ENCODE data around the gene PPP1R14C. TPM values are rescaled to one million over a fixed set of nuclear protein-coding genes. Genes with fewer than 3 reads are reported as not detected.

PPP1R14C gene
- total and polyA plus RNA-seq, 2 donors (not counting 1 experiment from before 2014, with no cell fraction given), result 0.17 TPM; not detected in 1

DNA sequence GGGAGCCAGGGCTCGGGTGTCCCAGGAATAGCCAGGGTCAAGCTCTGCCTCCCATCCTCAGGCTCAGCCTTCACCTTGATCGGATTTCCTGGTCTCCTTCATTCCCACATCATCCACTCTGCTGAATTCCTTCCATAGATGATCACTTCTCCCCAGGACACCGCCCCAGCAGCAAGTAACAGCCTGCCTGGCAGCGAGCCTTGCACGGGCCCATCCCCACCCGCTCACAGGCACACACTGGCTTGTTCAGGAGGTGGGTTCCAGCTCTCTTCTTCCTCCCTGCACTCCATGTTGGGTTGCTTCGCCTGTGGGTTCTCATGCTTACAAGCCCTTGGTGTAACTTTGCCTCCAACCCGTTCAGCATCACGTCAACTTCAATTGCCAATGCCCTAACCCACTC is 113.0 kb downstream of the PPP1R14C start:
- Histone ChIP-seq H3K4me3 (replicated peaks in 1 of 4; ENCODE audit: control extremely low read depth in 1 of 4, insufficient read depth in 1 of 4, low read depth in 3 of 4, low read length in 4 of 4) (no peak overlapping the region), H3K9me3 (ENCODE audit: control insufficient read depth, insufficient read depth, low read depth, low read length) (no peaks in the 10 kb centered on the region), H3K9ac (ENCODE audit: insufficient read depth, low read length) (no peak overlapping the region), H4K20me1 (ENCODE audit: control insufficient read depth, extremely low read depth, insufficient read depth, low read length) (no peaks in the 10 kb centered on the region), H3K36me3 (ENCODE audit: control insufficient read depth, insufficient read depth, low read length) (no peaks in the 10 kb centered on the region), H3K4me2 (ENCODE audit: extremely low read depth, insufficient read depth, low read length) (no peak overlapping the region), H2AFZ (ENCODE audit: low read length) (no peak overlapping the region), H3K27me3 (ENCODE audit: control insufficient read depth, insufficient read depth, low read length) (no peaks in the 10 kb centered on the region), H3K27ac (ENCODE audit: insufficient read depth, low read length) (no peak overlapping the region), H3K79me2 (ENCODE audit: control insufficient read depth, insufficient read depth, low read length) (no peaks in the 10 kb centered on the region), H3K4me1 (ENCODE audit: control insufficient read depth, extremely low read depth, insufficient read depth, low read length) (no peaks in the 10 kb centered on the region)
- no peak for DNase-seq (ENCODE audit: low read depth in 2 of 2)
- TF ChIP-seq, protein P1, sequence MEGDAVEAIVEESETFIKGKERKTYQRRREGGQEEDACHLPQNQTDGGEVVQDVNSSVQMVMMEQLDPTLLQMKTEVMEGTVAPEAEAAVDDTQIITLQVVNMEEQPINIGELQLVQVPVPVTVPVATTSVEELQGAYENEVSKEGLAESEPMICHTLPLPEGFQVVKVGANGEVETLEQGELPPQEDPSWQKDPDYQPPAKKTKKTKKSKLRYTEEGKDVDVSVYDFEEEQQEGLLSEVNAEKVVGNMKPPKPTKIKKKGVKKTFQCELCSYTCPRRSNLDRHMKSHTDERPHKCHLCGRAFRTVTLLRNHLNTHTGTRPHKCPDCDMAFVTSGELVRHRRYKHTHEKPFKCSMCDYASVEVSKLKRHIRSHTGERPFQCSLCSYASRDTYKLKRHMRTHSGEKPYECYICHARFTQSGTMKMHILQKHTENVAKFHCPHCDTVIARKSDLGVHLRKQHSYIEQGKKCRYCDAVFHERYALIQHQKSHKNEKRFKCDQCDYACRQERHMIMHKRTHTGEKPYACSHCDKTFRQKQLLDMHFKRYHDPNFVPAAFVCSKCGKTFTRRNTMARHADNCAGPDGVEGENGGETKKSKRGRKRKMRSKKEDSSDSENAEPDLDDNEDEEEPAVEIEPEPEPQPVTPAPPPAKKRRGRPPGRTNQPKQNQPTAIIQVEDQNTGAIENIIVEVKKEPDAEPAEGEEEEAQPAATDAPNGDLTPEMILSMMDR (conservative IDR thresholded peaks at IDR 0.05 in 1 of 2, IDR thresholded peaks at IDR 0.05 in 1 of 2; ENCODE audit: low read depth in 1 of 2, low read length in 2 of 2), result no peak
- TF ChIP-seq EZH2 (IDR thresholded peaks at IDR 0.05; ENCODE audit: low read length, missing control alignments), result no peak

DNA sequence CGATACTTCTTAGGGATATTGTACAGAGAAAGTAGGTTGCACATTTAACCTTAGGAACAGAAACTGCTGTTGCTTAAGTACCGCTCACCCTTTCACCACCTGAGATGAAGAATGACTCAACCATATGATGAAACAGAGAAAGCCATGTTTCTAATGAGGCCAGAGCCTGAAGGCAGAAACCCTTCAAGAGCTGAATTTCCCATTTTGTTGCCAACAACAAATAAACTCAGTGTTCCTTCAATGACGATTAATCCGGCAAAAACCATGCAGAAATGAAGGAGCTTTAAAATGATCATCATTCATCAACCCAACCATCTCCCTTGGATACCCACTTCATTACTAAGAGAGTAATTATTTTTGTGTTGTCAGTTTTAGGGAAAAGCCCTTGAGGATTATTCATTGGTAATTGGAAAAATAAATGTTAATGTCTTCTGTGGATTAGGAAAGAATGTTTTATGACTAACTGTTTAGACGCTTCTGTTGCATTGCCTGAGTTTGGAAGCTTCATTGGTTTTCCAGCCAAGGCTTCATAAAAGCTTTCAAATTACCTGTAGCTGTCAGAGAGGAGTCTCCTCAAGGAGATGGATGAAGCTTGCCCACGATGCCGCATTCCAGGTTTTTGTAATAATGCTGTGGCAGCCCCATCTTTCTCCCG is 113.9 kb downstream of the PPP1R14C start:
- Histone ChIP-seq H3K4me2 (ENCODE audit: extremely low read depth, insufficient read depth, low read length) (no peak overlapping the region), H3K9me3 (ENCODE audit: control insufficient read depth, insufficient read depth, low read depth, low read length) (no peaks in the 10 kb centered on the region), H3K79me2 (ENCODE audit: control insufficient read depth, insufficient read depth, low read length) (no peaks in the 10 kb centered on the region), H3K27ac (ENCODE audit: insufficient read depth, low read length) (no peak overlapping the region), H3K4me3 (replicated peaks in 1 of 4; ENCODE audit: control extremely low read depth in 1 of 4, insufficient read depth in 1 of 4, low read depth in 3 of 4, low read length in 4 of 4) (no peak overlapping the region), H2AFZ (ENCODE audit: low read length) (no peak overlapping the region), H3K36me3 (ENCODE audit: control insufficient read depth, insufficient read depth, low read length) (no peaks in the 10 kb centered on the region), H3K9ac (ENCODE audit: insufficient read depth, low read length) (no peak overlapping the region), H3K4me1 (ENCODE audit: control insufficient read depth, extremely low read depth, insufficient read depth, low read length) (no peaks in the 10 kb centered on the region), H4K20me1 (ENCODE audit: control insufficient read depth, extremely low read depth, insufficient read depth, low read length) (no peaks in the 10 kb centered on the region), H3K27me3 (ENCODE audit: control insufficient read depth, insufficient read depth, low read length) (no peaks in the 10 kb centered on the region)
- TF ChIP-seq, protein P1 (conservative IDR thresholded peaks at IDR 0.05 in 1 of 2, IDR thresholded peaks at IDR 0.05 in 1 of 2; ENCODE audit: low read depth in 1 of 2, low read length in 2 of 2), result no peak
- TF ChIP-seq EZH2 (IDR thresholded peaks at IDR 0.05; ENCODE audit: low read length, missing control alignments), result no peak
- DNase-seq (ENCODE audit: low read depth in 2 of 2), result peak; percentile 72 to 88

DNA sequence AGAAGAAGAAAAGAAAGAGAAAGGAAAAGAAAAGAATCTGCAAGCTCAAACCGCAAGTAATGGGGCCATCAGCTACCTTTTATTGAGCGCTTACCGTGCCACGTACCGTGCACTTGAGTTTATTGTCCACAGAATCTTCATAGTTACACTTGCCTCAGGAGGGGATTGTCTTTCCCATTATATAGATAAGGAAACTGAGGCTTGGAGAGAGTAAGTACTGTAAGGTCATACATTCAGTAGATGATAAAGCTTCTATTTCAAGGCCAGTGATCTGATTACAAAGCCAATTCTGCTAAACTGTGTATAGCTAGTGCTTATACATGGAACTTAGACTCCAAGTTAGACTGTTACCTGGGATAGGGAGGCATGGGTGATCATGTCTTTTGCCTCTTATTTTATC is 115.5 kb downstream of the PPP1R14C start:
- Histone ChIP-seq H3K4me1 (ENCODE audit: control insufficient read depth, extremely low read depth, insufficient read depth, low read length) (no peaks in the 10 kb centered on the region), H2AFZ (ENCODE audit: low read length) (no peak overlapping the region), H3K4me2 (ENCODE audit: extremely low read depth, insufficient read depth, low read length) (no peak overlapping the region), H3K4me3 (replicated peaks in 1 of 4; ENCODE audit: control extremely low read depth in 1 of 4, insufficient read depth in 1 of 4, low read depth in 3 of 4, low read length in 4 of 4) (no peak overlapping the region), H3K9me3 (ENCODE audit: control insufficient read depth, insufficient read depth, low read depth, low read length) (no peaks in the 10 kb centered on the region), H3K79me2 (ENCODE audit: control insufficient read depth, insufficient read depth, low read length) (no peaks in the 10 kb centered on the region), H3K27me3 (ENCODE audit: control insufficient read depth, insufficient read depth, low read length) (no peaks in the 10 kb centered on the region), H3K27ac (ENCODE audit: insufficient read depth, low read length) (no peak overlapping the region), H4K20me1 (ENCODE audit: control insufficient read depth, extremely low read depth, insufficient read depth, low read length) (no peaks in the 10 kb centered on the region), H3K9ac (ENCODE audit: insufficient read depth, low read length) (no peak overlapping the region), H3K36me3 (ENCODE audit: control insufficient read depth, insufficient read depth, low read length) (no peaks in the 10 kb centered on the region)
- DNase-seq (ENCODE audit: low read depth in 2 of 2), result no peak
- TF ChIP-seq, protein P1 (conservative IDR thresholded peaks at IDR 0.05 in 1 of 2, IDR thresholded peaks at IDR 0.05 in 1 of 2; ENCODE audit: low read depth in 1 of 2, low read length in 2 of 2), result no peak
- TF ChIP-seq EZH2 (IDR thresholded peaks at IDR 0.05; ENCODE audit: low read length, missing control alignments), result no peak

All from fibroblast of lung (primary cell).